ENCODE results near the gene PIK3R6. TPM values are rescaled to one million over a fixed set of nuclear protein-coding genes. Genes with fewer than 3 reads are reported as not detected.

The PIK3R6 gene
- total RNA-seq, 4 donors from 2014 or later = 0.56 to 3.5 (median 1.5) TPM

DNA sequence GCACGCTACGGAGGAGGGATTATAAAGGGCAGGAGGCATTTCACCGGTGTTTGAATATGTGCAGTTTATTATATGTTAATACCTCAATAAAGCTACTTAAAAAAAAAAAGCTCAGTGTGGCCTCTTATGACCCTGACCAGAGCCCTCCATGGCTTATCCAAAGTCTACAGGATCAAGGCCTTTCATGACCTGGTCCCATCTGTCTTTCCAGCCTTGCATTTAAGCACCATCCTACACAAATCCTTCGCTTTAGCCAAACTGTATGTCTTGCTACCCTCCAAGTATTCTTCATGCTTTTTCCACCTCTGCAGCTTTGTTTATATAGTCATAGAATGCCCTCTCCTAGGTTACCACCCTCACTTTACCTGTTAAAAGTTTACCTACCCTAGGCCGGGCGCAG, 74.8 kb downstream of the PIK3R6 start:
- TF ChIP-seq, protein P1, sequence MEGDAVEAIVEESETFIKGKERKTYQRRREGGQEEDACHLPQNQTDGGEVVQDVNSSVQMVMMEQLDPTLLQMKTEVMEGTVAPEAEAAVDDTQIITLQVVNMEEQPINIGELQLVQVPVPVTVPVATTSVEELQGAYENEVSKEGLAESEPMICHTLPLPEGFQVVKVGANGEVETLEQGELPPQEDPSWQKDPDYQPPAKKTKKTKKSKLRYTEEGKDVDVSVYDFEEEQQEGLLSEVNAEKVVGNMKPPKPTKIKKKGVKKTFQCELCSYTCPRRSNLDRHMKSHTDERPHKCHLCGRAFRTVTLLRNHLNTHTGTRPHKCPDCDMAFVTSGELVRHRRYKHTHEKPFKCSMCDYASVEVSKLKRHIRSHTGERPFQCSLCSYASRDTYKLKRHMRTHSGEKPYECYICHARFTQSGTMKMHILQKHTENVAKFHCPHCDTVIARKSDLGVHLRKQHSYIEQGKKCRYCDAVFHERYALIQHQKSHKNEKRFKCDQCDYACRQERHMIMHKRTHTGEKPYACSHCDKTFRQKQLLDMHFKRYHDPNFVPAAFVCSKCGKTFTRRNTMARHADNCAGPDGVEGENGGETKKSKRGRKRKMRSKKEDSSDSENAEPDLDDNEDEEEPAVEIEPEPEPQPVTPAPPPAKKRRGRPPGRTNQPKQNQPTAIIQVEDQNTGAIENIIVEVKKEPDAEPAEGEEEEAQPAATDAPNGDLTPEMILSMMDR (IDR thresholded peaks at IDR 0.05) = no peak
- DNase-seq (ENCODE audit: low spot score) (no peak), ATAC-seq (ENCODE audit: low FRiP score) (no peak)

DNA sequence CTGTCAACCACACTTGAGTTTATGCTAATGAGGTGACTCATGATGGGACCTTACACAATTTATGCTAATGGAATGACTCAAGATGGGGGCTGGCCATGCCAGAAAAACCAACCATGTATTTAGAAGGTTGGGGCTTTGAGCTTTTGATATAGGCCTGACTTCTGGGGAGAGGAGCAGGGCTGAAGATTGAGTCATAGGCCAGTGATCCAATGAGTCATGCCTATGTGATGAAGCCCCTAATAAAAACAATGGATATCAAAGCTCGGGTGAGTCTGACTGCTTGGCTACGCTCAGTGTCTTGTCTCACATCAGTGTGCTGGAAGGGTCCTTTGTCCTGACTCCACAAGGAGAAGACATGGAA, 75.6 kb downstream of the PIK3R6 start:
- DNase-seq (ENCODE audit: low spot score) = no peak
- TF ChIP-seq, protein P1 (IDR thresholded peaks at IDR 0.05) = no peak
- ATAC-seq (ENCODE audit: low FRiP score) = no peak

DNA sequence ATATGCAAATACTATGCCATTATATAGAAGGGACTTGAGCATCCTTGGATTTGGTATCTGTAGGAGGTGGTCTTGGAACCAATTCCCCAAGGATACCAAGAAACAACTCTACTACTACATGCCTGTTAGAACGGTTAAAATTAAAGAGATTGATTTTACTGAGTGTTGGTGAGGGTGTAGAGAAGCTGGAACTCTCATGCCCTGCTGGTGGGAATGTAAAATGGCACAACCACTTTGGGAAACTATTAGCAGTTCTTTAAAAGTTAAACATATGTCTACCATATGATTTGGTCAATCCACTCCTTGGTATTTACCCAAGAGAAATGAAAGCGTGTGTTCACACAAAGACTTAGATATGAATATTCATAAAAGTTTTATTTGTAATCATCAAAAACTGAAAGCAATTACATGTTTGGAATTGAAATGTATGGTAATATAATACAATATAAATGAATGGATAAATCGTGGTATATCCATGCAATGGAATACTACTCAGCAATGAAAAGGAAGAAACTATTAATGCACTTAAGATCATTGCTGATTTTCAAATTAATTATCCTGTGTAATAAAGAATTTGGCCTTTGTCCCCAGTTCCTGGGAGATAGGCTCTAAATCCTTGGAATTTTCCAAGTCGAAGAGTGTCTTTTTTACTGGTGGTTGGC, 76.1 kb downstream of the PIK3R6 start:
- ATAC-seq (ENCODE audit: low FRiP score) (no peak), DNase-seq (ENCODE audit: low spot score) (no peak)
- TF ChIP-seq, protein P1 (IDR thresholded peaks at IDR 0.05) = no peak

DNA sequence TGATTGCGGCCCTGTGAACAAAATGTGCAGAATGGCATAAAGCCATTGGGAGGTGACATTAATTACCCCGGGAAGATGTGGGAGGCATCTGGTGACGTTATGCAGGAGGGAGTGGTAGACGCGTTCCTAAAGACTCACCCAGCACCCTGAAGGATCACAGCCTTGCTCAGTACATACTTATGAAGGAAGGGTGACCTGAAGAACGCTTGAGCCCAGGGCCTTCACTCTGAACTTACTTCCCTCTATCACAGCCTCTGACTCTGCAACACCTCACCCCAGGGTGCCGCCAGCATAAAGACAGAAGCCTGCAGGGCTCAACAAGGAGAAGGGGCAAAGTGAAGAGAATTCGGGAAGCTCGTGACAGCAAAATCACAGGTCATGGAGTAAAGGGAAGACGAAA, 77.7 kb downstream of the PIK3R6 start:
- TF ChIP-seq, protein P1 (IDR thresholded peaks at IDR 0.05) = no peak
- DNase-seq (ENCODE audit: low spot score) = no peak
- no peak for ATAC-seq (ENCODE audit: low FRiP score)

DNA sequence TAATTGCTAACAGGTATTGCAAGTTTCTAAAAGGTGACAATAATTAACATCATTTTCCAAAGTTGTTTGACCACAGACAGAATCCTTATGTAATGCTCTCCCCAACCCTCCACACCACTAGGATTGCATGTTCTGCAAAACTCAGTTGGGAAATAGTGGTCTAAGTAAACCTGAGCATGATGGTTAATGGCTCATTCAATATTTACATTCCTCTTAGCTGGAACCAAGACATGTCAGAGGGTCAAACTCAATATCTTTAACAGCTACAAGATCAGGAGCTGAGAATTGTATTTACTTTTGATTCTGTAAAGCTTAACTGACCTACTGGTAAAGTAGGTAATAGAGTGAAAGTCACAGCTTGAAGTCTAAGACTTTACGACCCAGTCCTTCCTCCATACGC, 78.5 kb downstream of the PIK3R6 start:
- no peak for ATAC-seq (ENCODE audit: low FRiP score)
- TF ChIP-seq, protein P1 (IDR thresholded peaks at IDR 0.05) = no peak
- DNase-seq (ENCODE audit: low spot score) = no peak

DNA sequence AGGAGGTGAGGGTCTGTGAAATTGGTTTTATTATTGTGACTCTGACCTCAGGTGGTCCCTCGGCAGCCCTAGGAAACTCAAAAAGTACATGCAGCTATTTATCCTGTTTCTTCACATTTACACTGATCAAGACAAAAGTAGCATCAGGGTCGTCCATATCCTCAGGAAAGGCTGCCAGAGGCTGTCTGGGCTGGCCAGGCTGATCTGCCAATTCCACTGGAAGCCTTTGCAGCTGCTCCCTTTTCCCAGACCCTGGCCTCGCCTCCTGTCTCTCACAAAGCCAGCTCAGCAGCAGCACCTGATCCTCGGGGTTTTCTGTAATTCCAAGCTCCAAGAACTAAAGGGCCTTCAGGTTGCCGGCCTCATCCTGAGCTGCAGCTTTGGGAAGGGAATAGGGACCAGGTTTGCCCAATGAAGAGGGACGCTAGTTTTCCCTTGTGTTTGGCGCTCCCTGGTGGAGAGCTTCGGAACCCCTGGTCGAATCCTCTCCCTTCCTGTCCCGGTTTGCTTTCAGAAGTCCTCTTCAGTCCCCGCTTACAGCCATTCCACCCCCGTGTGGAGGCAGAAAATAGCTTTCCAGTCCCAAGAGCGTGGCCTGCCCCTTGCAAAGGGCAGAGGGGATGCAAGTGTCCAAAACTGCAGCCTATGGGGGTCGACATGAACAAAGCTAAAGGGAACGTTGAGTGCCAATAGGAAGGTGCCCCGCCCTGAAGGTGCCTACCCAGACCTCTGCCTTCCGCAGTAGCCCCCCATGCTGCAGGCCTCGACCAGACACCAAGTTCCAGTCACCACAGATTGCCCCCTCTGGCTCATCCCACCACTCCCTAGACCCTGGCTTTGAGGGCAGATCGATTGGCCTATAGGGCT, 81.7 kb downstream of the PIK3R6 start:
- DNase-seq (ENCODE audit: low spot score) (peak; percentile 89), ATAC-seq (ENCODE audit: low FRiP score) (peak; percentile 83)
- TF ChIP-seq, protein P1 (IDR thresholded peaks at IDR 0.05) = peak in 1 of 3 donors; percentile 30
